Measurements from ENCODE around the gene UBA1. TPM values are rescaled to one million over a fixed set of nuclear protein-coding genes. Genes with fewer than 3 reads are reported as not detected.

UBA1 gene
- total RNA-seq, 3 donors from 2014 or later = 236 to 281 (median 254) TPM

GRCh38 chrX:47208108-47208507 lies 14.5 kb downstream of the UBA1 start:
- peaks cover 4% of the 10 kb centered on the region for H3K4me1 Mint-ChIP-seq (ENCODE audit: low read depth)
- H3K4me3 Mint-ChIP-seq = no peak overlapping the region
- ATAC-seq = no peak
- no peaks in the 10 kb centered on the region for H3K9me3 Mint-ChIP-seq
- peaks cover 32% of the 10 kb centered on the region for H3K36me3 Mint-ChIP-seq (ENCODE audit: insufficient read depth)
- no peaks in the 10 kb centered on the region for H3K27me3 Mint-ChIP-seq (ENCODE audit: low read depth)
- DNase-seq = no peak

- DNase-seq (no peak), ATAC-seq (no peak)
- peaks cover 35% of the 10 kb centered on the region for H3K36me3 Mint-ChIP-seq (ENCODE audit: insufficient read depth)
Measured at GRCh38 chrX:47209508-47210238, 16.0 kb downstream of the UBA1 start.

GRCh38 chrX:47210661-47211425 lies 17.2 kb downstream of the UBA1 start:
- DNase-seq = no peak
- H3K4me3 Mint-ChIP-seq = no peak overlapping the region
- H3K27me3 Mint-ChIP-seq (ENCODE audit: low read depth) = no peaks in the 10 kb centered on the region
- no peaks in the 10 kb centered on the region for H3K9me3 Mint-ChIP-seq
- ATAC-seq = no peak
- H3K4me1 Mint-ChIP-seq (ENCODE audit: low read depth) = peaks cover 5% of the 10 kb centered on the region
- peaks cover 31% of the 10 kb centered on the region for H3K36me3 Mint-ChIP-seq (ENCODE audit: insufficient read depth)

More at GRCh38 chrX:47209508-47210238, 16.0 kb downstream of the UBA1 start:
- H3K4me3 Mint-ChIP-seq = no peak overlapping the region
- no peaks in the 10 kb centered on the region for H3K27me3 Mint-ChIP-seq (ENCODE audit: low read depth)
- no peaks in the 10 kb centered on the region for H3K9me3 Mint-ChIP-seq
- H3K4me1 Mint-ChIP-seq (ENCODE audit: low read depth) = peaks cover 4% of the 10 kb centered on the region

GRCh38 chrX:47212381-47213293 lies 19.0 kb downstream of the UBA1 start:
- H3K27me3 Mint-ChIP-seq (ENCODE audit: low read depth) = no peaks in the 10 kb centered on the region
- H3K4me3 Mint-ChIP-seq = no peak overlapping the region
- H3K9me3 Mint-ChIP-seq = no peaks in the 10 kb centered on the region
- peaks cover 18% of the 10 kb centered on the region for H3K4me1 Mint-ChIP-seq (ENCODE audit: low read depth)
- peaks cover 32% of the 10 kb centered on the region for H3K36me3 Mint-ChIP-seq (ENCODE audit: insufficient read depth)
- DNase-seq = no peak
- ATAC-seq = no peak

- Mint-ChIP-seq H3K36me3 (ENCODE audit: insufficient read depth) (peaks cover 31% of the 10 kb centered on the region), H3K27me3 (ENCODE audit: low read depth) (no peaks in the 10 kb centered on the region), H3K9me3 (no peaks in the 10 kb centered on the region), H3K4me1 (ENCODE audit: low read depth) (peaks cover 22% of the 10 kb centered on the region), H3K4me3 (no peak overlapping the region)
- DNase-seq (no peak), ATAC-seq (no peak)
Measured at GRCh38 chrX:47214435-47215077, 20.9 kb downstream of the UBA1 start.

- no peaks in the 10 kb centered on the region for H3K27me3 Mint-ChIP-seq (ENCODE audit: low read depth)
- H3K4me1 Mint-ChIP-seq (ENCODE audit: low read depth) = peaks cover 30% of the 10 kb centered on the region
- DNase-seq = no peak
- ATAC-seq = no peak
- H3K9me3 Mint-ChIP-seq = no peaks in the 10 kb centered on the region
- peaks cover 31% of the 10 kb centered on the region for H3K36me3 Mint-ChIP-seq (ENCODE audit: insufficient read depth)
- no peak overlapping the region for H3K4me3 Mint-ChIP-seq
Measured at GRCh38 chrX:47215291-47215900, 21.8 kb downstream of the UBA1 start.

- Mint-ChIP-seq H3K36me3 (ENCODE audit: insufficient read depth) (peaks cover 32% of the 10 kb centered on the region), H3K4me1 (ENCODE audit: low read depth) (peaks cover 37% of the 10 kb centered on the region), H3K9me3 (no peaks in the 10 kb centered on the region), H3K27me3 (ENCODE audit: low read depth) (no peaks in the 10 kb centered on the region), H3K4me3 (peak overlapping the region; percentile 91)
- no peak for ATAC-seq
- DNase-seq = no peak
Measured at GRCh38 chrX:47216393-47216925, 22.8 kb downstream of the UBA1 start.

- DNase-seq = peak; percentile 14
- H3K9me3 Mint-ChIP-seq = no peaks in the 10 kb centered on the region
- H3K36me3 Mint-ChIP-seq (ENCODE audit: insufficient read depth) = peaks cover 25% of the 10 kb centered on the region
- peaks cover 43% of the 10 kb centered on the region for H3K4me1 Mint-ChIP-seq (ENCODE audit: low read depth)
- peak in 1 of 2 donors; percentile 19 for ATAC-seq
- H3K4me3 Mint-ChIP-seq = peak overlapping the region; percentile 91
- H3K27me3 Mint-ChIP-seq (ENCODE audit: low read depth) = no peaks in the 10 kb centered on the region
Measured at GRCh38 chrX:47217121-47217851, 23.7 kb downstream of the UBA1 start.

GRCh38 chrX:47217852-47218279 lies 24.2 kb downstream of the UBA1 start:
- Mint-ChIP-seq H3K9me3 (no peaks in the 10 kb centered on the region), H3K27me3 (ENCODE audit: low read depth) (no peaks in the 10 kb centered on the region), H3K36me3 (ENCODE audit: insufficient read depth) (peaks cover 23% of the 10 kb centered on the region), H3K4me1 (ENCODE audit: low read depth) (peaks cover 44% of the 10 kb centered on the region), H3K4me3 (peak overlapping the region; percentile 91)
- peak; percentile 83 to 85 for ATAC-seq
- DNase-seq = peak; percentile 97

GRCh38 chrX:47218280-47218919 lies 24.8 kb downstream of the UBA1 start, which contains the start of gene CDK16:
Gene CDK16, plus strand, starts transcription at chrX:47218681. Its CDS starts 4,877 bp downstream, at chrX:47223558.
- peak within 1 kb of the TSS; percentile 91 for H3K4me3 Mint-ChIP-seq

GRCh38 chrX:47218920-47219815 lies 25.5 kb downstream of the UBA1 start:
- ATAC-seq = peak in 1 of 2 donors; percentile 6
- Mint-ChIP-seq H3K9me3 (no peaks in the 10 kb centered on the region), H3K36me3 (ENCODE audit: insufficient read depth) (peaks cover 16% of the 10 kb centered on the region), H3K4me3 (peak overlapping the region; percentile 90), H3K4me1 (ENCODE audit: low read depth) (peaks cover 44% of the 10 kb centered on the region), H3K27me3 (ENCODE audit: low read depth) (no peaks in the 10 kb centered on the region)
- peak; percentile 36 for DNase-seq

More at GRCh38 chrX:47218280-47218919, 24.8 kb downstream of the UBA1 start, which contains the start of gene CDK16:
- DNase-seq (peak; percentile 73), ATAC-seq (peak; percentile 59 to 60)
- Mint-ChIP-seq H3K4me1 (ENCODE audit: low read depth) (peaks cover 44% of the 10 kb centered on the region), H3K36me3 (ENCODE audit: insufficient read depth) (peaks cover 20% of the 10 kb centered on the region), H3K9me3 (no peaks in the 10 kb centered on the region), H3K27me3 (ENCODE audit: low read depth) (no peaks in the 10 kb centered on the region)
